HEK293T (cell line): ENCODE data around the gene IRF2BP2.

Experiments
- CTCF ChIA-PET: fragments of 350-600 bp; formaldehyde crosslinking; extraction: SDS; loops from one replicate; lab custom pipeline; 2021; ENCODE audit warnings: antibody characterized with exemption, inconsistent platforms; lab: Yijun Ruan, JAX
- POLR2A ChIA-PET: fragments of 350-600 bp; formaldehyde crosslinking; extraction: SDS; loops from one replicate; lab custom pipeline; 2020; ENCODE audit warnings: antibody characterized with exemption, inconsistent platforms; lab: Yijun Ruan, JAX
- DNase-seq: peaks from one replicate; pipeline ENCODE4 v3.0.0; 2012; ENCODE audit warnings: mixed read lengths; ENCODE audit errors: extremely low spot score
- ARNT ChIP-seq: fragments of 450-650 bp; IDR thresholded peaks from 2 replicates; pipeline ENCODE4 v1.6.1; 2017; ENCODE audit warnings: mild to moderate bottlenecking
- BHLHE40 ChIP-seq: fragments of 450-650 bp; IDR thresholded peaks from 2 replicates; pipeline ENCODE4 v1.6.1; 2016; ENCODE audit warnings: mild to moderate bottlenecking, moderate library complexity, borderline replicate concordance
- CTBP1 ChIP-seq: fragments of 450-650 bp; IDR thresholded peaks from 2 replicates; pipeline ENCODE4 v1.6.1; 2016; ENCODE audit warnings: borderline replicate concordance
- ELF4 ChIP-seq: fragments of 450-650 bp; IDR thresholded peaks from 2 replicates; pipeline ENCODE4 v1.6.1; 2017; ENCODE audit warnings: antibody characterized with exemption
- FOXA1 ChIP-seq: fragments of 450-650 bp; IDR thresholded peaks from 2 replicates; pipeline ENCODE4 v1.6.1; 2016; ENCODE audit warnings: mild to moderate bottlenecking
- FOXK2 ChIP-seq: fragments of 450-650 bp; IDR thresholded peaks from 2 replicates; pipeline ENCODE4 v1.6.1; 2016; ENCODE audit warnings: mild to moderate bottlenecking
- FOXM1 ChIP-seq: fragments of 450-650 bp; IDR thresholded peaks from 2 replicates; pipeline ENCODE4 v1.6.1; 2017; ENCODE audit warnings: mild to moderate bottlenecking, borderline replicate concordance
- HDGF ChIP-seq: fragments of 450-650 bp; IDR thresholded peaks from 2 replicates; pipeline ENCODE4 v1.6.1; 2017; ENCODE audit warnings: antibody characterized with exemption, borderline replicate concordance
- L3MBTL2 ChIP-seq: fragments of 450-650 bp; conservative IDR thresholded peaks from 2 replicates; pipeline ENCODE4 v1.6.1; 2016; ENCODE audit warnings: mild to moderate bottlenecking
- LEF1 ChIP-seq: fragments of 450-650 bp; IDR thresholded peaks from 2 replicates; pipeline ENCODE4 v1.6.1; 2017; ENCODE audit warnings: mild to moderate bottlenecking, borderline replicate concordance
- NFRKB ChIP-seq: fragments of 450-650 bp; IDR thresholded peaks from 2 replicates; pipeline ENCODE4 v1.6.1; 2016; ENCODE audit warnings: mild to moderate bottlenecking, moderate library complexity
- PKNOX1 ChIP-seq: fragments of 450-650 bp; IDR thresholded peaks from 2 replicates; pipeline ENCODE4 v1.6.1; 2016
- SP1 ChIP-seq: fragments of 450-650 bp; IDR thresholded peaks from 2 replicates; pipeline ENCODE4 v1.6.1; 2017
- SUZ12 ChIP-seq: fragments of 450-650 bp; IDR thresholded peaks from 2 replicates; pipeline ENCODE4 v1.6.1; 2016; ENCODE audit warnings: mild to moderate bottlenecking
- TARDBP ChIP-seq: fragments of 450-650 bp; IDR thresholded peaks from 2 replicates; pipeline ENCODE4 v1.6.1; 2016
- ZNF384 ChIP-seq: fragments of 450-650 bp; IDR thresholded peaks from 2 replicates; pipeline ENCODE4 v1.6.1; 2016

The IRF2BP2 gene

DNA sequence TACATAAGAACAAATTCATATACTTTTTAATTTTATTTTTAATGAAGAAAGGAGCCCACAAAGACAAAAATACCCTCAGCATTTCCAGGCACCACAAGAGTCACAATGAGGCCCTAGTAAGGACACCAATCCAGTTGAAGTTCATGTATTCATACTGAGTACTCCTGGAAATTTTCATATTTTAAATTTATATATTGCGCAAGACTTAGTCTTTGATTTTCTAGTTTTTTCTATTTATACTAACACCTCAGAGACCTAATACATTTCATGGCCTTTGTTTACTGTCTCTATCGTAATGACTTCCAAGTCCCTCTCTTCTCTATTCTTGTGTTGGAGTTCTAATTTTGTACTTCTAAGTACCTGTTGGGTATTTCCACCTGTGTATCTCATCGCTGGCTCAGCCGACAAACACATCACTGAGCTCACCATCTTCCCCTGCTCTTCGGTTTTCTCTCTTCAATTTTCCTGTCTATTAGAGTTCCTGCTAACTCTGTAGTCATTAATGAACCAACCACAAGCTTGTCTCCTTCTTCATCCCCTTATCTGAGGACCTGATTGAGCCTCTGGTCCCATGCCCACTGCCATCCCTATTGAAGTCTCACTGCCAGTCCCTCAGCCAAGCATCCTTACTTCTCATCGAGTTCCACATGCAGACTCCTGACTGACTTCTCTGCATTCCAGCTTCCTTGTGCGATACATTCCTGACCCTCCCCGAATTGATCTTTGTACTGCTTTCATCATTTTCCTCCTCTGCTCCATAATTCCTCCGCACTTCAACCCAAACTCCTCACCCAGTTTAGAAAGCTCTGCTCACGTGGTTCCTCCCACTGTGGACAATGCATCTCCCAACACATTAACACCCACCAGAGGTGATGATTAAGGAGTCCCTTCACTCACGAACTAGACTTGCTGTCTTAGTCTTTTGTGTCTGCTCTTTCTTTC, 17.3 kb upstream of the IRF2BP2 start:
- DNase-seq: no peak
- ChIA-PET CTCF (interaction anchor here (0.6 kb wide), 1 partner anchor 9 kb away, joined by 3 read pairs; no protein-coding TSS in a partner anchor), POLR2A (interaction anchor here (1.0 to 2.2 kb wide), 2 partner anchors 14 to 17 kb away, joined by 3 to 8 read pairs; partner anchors contain the start of gene IRF2BP2)
- TF ChIP-seq ELF4 (no peak), HDGF (no peak), FOXA1 (no peak), ARNT (no peak), BHLHE40 (no peak)

GRCh38 chr1:234626391-234626790, 16.4 kb upstream of the IRF2BP2 start:
- TF ChIP-seq NFRKB: no peak
- no peak for TF ChIP-seq BHLHE40
- TF ChIP-seq SUZ12: no peak
- TF ChIP-seq SP1: no peak
- no peak for TF ChIP-seq HDGF
- no peak for TF ChIP-seq CTBP1
- no peak for TF ChIP-seq FOXA1
- no peak for TF ChIP-seq ELF4
- TF ChIP-seq ZNF384: no peak
- no peak for TF ChIP-seq TARDBP
- TF ChIP-seq ARNT: no peak
- TF ChIP-seq FOXM1: no peak
- TF ChIP-seq FOXK2: no peak
- no peak for TF ChIP-seq L3MBTL2
- no peak for DNase-seq
- ChIA-PET CTCF (interaction anchor here (0.6 kb wide), 1 partner anchor 10 kb away, joined by 3 read pairs; no protein-coding TSS in a partner anchor), POLR2A (no interaction called here)

DNA sequence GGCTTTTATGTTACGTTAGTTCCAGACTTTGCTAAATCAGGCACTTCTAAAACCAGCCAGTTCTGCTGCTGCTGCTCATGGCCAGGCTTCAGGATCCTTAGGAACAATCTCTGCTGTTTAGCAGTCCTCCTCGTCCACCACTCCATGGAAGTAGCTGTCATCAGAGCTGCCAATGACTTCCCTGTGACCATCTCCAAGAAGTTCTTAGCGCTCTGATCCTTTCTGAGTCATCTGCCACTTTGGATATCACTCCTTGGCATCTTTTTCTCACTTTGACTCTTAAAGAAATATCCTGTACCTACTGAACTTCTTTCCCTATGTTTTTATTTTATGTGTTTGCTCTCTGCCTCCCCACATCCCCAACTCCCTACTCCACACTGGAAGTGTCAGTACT, 14.7 kb upstream of the IRF2BP2 start:
- no peak for DNase-seq
- ChIA-PET CTCF (interaction anchor here (0.9 kb wide), 1 partner anchor 96 kb away, joined by 3 read pairs; no protein-coding TSS in a partner anchor), POLR2A (interaction anchor here (3.8 kb wide), 1 partner anchor 13 kb away, joined by 34 read pairs; no protein-coding TSS in a partner anchor)
- no peak for TF ChIP-seq LEF1

- POLR2A ChIA-PET: interaction anchor here (0.8 to 3.8 kb wide), 4 partner anchors 10 to 102 kb away, joined by 3 to 34 read pairs (median 4); no protein-coding TSS in a partner anchor
- TF ChIP-seq NFRKB (no peak), TARDBP (no peak), ELF4 (no peak), PKNOX1 (no peak), HDGF (no peak), FOXM1 (no peak), BHLHE40 (no peak), LEF1 (no peak), SP1 (no peak), CTBP1 (no peak)
- CTCF ChIA-PET: interaction anchor here (0.6 to 1.0 kb wide), 4 partner anchors 11 to 123 kb away, joined by 3 to 6 read pairs (median 3); no protein-coding TSS in a partner anchor
- no peak for DNase-seq
These were observed 11.8 kb upstream of the IRF2BP2 start for GRCh38 chr1:234621657-234622335.

DNA sequence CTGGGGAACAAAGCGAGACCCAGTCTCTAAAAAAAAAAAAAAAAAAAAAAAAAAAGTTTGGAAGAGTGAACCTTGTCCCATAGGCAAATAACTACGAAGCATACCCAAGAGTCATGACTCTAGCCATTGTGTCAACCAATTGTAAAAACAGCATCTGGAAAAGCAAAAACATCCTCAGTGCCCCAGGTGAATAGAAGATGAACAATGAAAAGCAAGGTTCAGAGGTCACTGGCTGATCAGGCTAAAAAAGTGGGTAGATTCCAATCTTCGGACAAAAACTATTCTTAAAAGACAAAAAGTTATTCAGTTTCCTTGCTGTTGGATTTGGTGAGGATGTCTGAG, 11.1 kb upstream of the IRF2BP2 start:
- TF ChIP-seq SUZ12 (no peak), PKNOX1 (no peak), ZNF384 (no peak), FOXA1 (no peak), SP1 (no peak), LEF1 (no peak), TARDBP (no peak), BHLHE40 (no peak), L3MBTL2 (no peak), HDGF (no peak), ELF4 (no peak), CTBP1 (no peak), FOXK2 (no peak)
- CTCF ChIA-PET: interaction anchor here (1.0 kb wide), 1 partner anchor 12 kb away, joined by 3 read pairs; no protein-coding TSS in a partner anchor
- DNase-seq: no peak
- POLR2A ChIA-PET: interaction anchor here (0.6 to 1.4 kb wide), 2 partner anchors 103 to 297 kb away, joined by 4 read pairs; no protein-coding TSS in a partner anchor
